GM23338 (cell line): Measurements from ENCODE around the gene STXBP5. TPM values are rescaled to one million over a fixed set of nuclear protein-coding genes. Genes with fewer than 3 reads are reported as not detected.

ENCODE experiments used
- ATAC-seq: fragments of 200-7000 bp; cut with Tn5 transposase; 3 replicates; pipeline ENCODE4 v1.9.1; 2020
- DNase-seq: peaks from one replicate; pipeline ENCODE4 v3.0.0-alpha.2; 2015; ENCODE audit warnings: low spot score
- H2AFZ ChIP-seq: fragments of 200-600 bp; sonication (generic); 2 replicates; pipeline ENCODE4 v1.8.0; 2016; ENCODE audit warnings: antibody characterized with exemption, mild to moderate bottlenecking, moderate library complexity
- H3F3A ChIP-seq: fragments of 200-600 bp; sonication (generic); replicated peaks from 2 replicates; pipeline ENCODE4 v1.8.0; 2017; ENCODE audit warnings: antibody characterized with exemption, mixed run types, low read depth
- H3K27ac ChIP-seq: fragments of 200-600 bp; sonication (generic); 2 replicates; pipeline ENCODE4 v1.6.1; 2016; ENCODE audit warnings: low read depth
- H3K27me3 ChIP-seq: fragments of 200-600 bp; sonication (generic); 2 replicates; pipeline ENCODE4 v1.8.0; 2016; ENCODE audit warnings: mild to moderate bottlenecking, mixed run types, moderate library complexity; ENCODE audit not compliant: insufficient read depth
- H3K36me3 ChIP-seq: fragments of 200-600 bp; sonication (generic); 2 replicates; pipeline ENCODE4 v1.8.0; 2016; ENCODE audit warnings: mild to moderate bottlenecking; ENCODE audit not compliant: insufficient read depth
- H3K4me1 ChIP-seq: fragments of 200-600 bp; sonication (generic); 2 replicates; pipeline ENCODE4 v1.8.0; 2016; ENCODE audit warnings: mild to moderate bottlenecking, moderate library complexity; ENCODE audit not compliant: insufficient read depth
- H3K4me2 ChIP-seq: fragments of 200-600 bp; sonication (generic); 2 replicates; pipeline ENCODE4 v1.7.1; 2017; ENCODE audit warnings: mixed run types
- H3K4me3 ChIP-seq: fragments of 200-600 bp; sonication (generic); 2 replicates; pipeline ENCODE4 v1.6.1; 2016; ENCODE audit warnings: mixed run types
- H3K79me2 ChIP-seq: fragments of 200-600 bp; sonication (generic); replicated peaks from 2 replicates; pipeline ENCODE4 v1.8.0; 2017; ENCODE audit warnings: mild to moderate bottlenecking; ENCODE audit not compliant: insufficient read depth
- H3K9me2 ChIP-seq: fragments of 200-600 bp; sonication (generic); 2 replicates; pipeline ENCODE4 v1.8.0; 2017; ENCODE audit not compliant: insufficient read depth
- H4K20me1 ChIP-seq: fragments of 200-600 bp; sonication (generic); replicated peaks from 2 replicates; pipeline ENCODE4 v1.8.0; 2017; ENCODE audit warnings: mild to moderate bottlenecking; ENCODE audit not compliant: insufficient read depth
- H3K27ac Mint-ChIP-seq: 2 replicates; pipeline ENCODE4 v1.8.0; 2020; ENCODE audit warnings: inconsistent platforms, mild to moderate bottlenecking, moderate library complexity, mixed read lengths
- H3K27me3 Mint-ChIP-seq: 3 replicates; pipeline ENCODE4 v1.8.0; 2022; ENCODE audit warnings: low read depth, mild to moderate bottlenecking, moderate library complexity, mixed read lengths, inconsistent platforms; ENCODE audit not compliant: insufficient read depth, poor library complexity
- H3K36me3 Mint-ChIP-seq: 3 replicates; pipeline ENCODE4 v1.8.0; 2021; ENCODE audit warnings: low read depth, mild to moderate bottlenecking, inconsistent platforms, moderate library complexity, mixed read lengths
- H3K4me1 Mint-ChIP-seq: 3 replicates; pipeline ENCODE4 v1.8.0; 2020; ENCODE audit warnings: mild to moderate bottlenecking, inconsistent platforms, mixed read lengths
- H3K4me3 Mint-ChIP-seq: 3 replicates; pipeline ENCODE4 v1.8.0; 2021; ENCODE audit warnings: moderate library complexity, mild to moderate bottlenecking, inconsistent platforms, mixed read lengths
- H3K9me3 Mint-ChIP-seq: 3 replicates; pipeline ENCODE4 v1.8.0; 2020; ENCODE audit warnings: moderate library complexity, mild to moderate bottlenecking, inconsistent platforms, mixed read lengths
- CREB1 ChIP-seq: fragments of 250-450 bp; sonication (Bioruptor Pico); IDR thresholded peaks from 2 replicates; pipeline ENCODE4 v1.5.0; 2020; ENCODE audit warnings: low read depth, mild to moderate bottlenecking, moderate library complexity
- CTCF ChIP-seq, 2 experiments: fragments of 200-600 bp in 1 of 2; sonication (generic) in 1 of 2; conservative IDR thresholded peaks; 2 replicates each; pipeline versions ENCODE4 v1.5.1 to v1.6.1; 2016 to 2017; ENCODE audit warnings: antibody characterized with exemption in 2 of 2, low read depth in 2 of 2, mild to moderate bottlenecking in 2 of 2, moderate library complexity in 1 of 2
- ETS1 ChIP-seq: IDR thresholded peaks from 2 replicates; pipeline ENCODE4 v1.6.1; 2016; ENCODE audit warnings: antibody characterized with exemption
- EZH2 ChIP-seq: fragments of 200-600 bp; sonication (generic); IDR thresholded peaks from one replicate; pipeline ENCODE4 v1.8.0; 2017; ENCODE audit warnings: antibody characterized with exemption, mild to moderate bottlenecking, low read depth; ENCODE audit not compliant: unreplicated experiment
- EZH2phosphoT487 ChIP-seq: fragments of 200-600 bp; sonication (generic); IDR thresholded peaks from one replicate; pipeline ENCODE4 v1.8.1; 2018; ENCODE audit warnings: antibody characterized with exemption; ENCODE audit not compliant: unreplicated experiment
- NANOG ChIP-seq: IDR thresholded peaks from 2 replicates; pipeline ENCODE4 v1.6.1; 2016; ENCODE audit warnings: antibody characterized with exemption, borderline replicate concordance
- POLR2AphosphoS5 ChIP-seq: IDR thresholded peaks from 2 replicates; pipeline ENCODE4 v1.6.1; 2016; ENCODE audit warnings: antibody characterized with exemption, low read depth
- STAT1 ChIP-seq: IDR thresholded peaks from one replicate; pipeline ENCODE4 v1.6.1; 2016; ENCODE audit warnings: antibody characterized with exemption; ENCODE audit not compliant: unreplicated experiment
- ZNF114 ChIP-seq: fragments of 250-450 bp; sonication (Bioruptor Pico); IDR thresholded peaks from 2 replicates; pipeline ENCODE4 v1.5.0; 2020; ENCODE audit warnings: mild to moderate bottlenecking, moderate library complexity
- ZNF331 ChIP-seq: fragments of 250-450 bp; sonication (Bioruptor Pico); IDR thresholded peaks from 2 replicates; pipeline ENCODE4 v1.5.0; 2020; ENCODE audit warnings: low read depth, mild to moderate bottlenecking, moderate library complexity
- polyA plus RNA-seq: library from polyadenylated mRNA; unstranded; fragments of >200 nt; fragmentation: Nextera tagmentation; extraction: Ambion mirVana; gene quantifications from 2 replicates; pipeline ENCODE4 v1.2.1, GENCODE V29; 2016
- total RNA-seq: library from RNA; depleted of rRNA; stranded (reverse); fragments of >200 nt; shearing (Covaris generic); gene quantifications from 2 replicates; pipeline ENCODE4 v1.2.3, GENCODE V29; 2014
- TF ChIP-seq, protein P1 (sequence below): fragments of 250-450 bp; sonication (Bioruptor Pico); IDR thresholded peaks from 2 replicates; pipeline ENCODE4 v1.5.0; 2020; ENCODE audit warnings: mild to moderate bottlenecking, moderate library complexity
- TF ChIP-seq, protein P2 (sequence below): IDR thresholded peaks from one replicate; pipeline ENCODE4 v1.6.1; 2018; ENCODE audit warnings: antibody characterized with exemption; ENCODE audit not compliant: unreplicated experiment

STXBP5 gene
- total and polyA plus RNA-seq, 2 experiments from 2014 or later: 3.9 to 17.8 TPM

DNA sequence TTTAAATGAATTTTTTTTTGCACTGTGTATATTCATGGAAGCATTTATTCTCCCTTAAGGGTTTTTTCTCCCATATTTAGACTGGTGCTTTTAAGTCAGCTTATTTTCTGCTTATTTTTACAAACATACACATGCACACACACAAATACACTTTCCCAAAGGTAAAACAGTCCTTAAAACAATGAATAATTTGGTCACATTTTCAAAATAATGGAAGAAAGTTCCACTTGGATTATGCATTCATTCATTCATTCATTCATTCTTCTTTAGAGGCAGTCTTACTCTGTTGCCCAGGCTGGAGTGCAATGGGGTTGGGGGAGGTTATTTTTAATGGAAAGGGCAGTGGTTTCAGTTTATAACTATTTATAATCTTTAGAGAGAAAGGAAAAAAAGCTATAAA lies 69.8 kb downstream of the STXBP5 start (continued):
- TF ChIP-seq ETS1: no peak

GRCh38 chr6:147274776-147275175 lies 70.6 kb downstream of the STXBP5 start:
- TF ChIP-seq ZNF114 (no peak), EZH2 (no peak), EZH2phosphoT487 (no peak), ZNF331 (CRISPR knock-in tag) (no peak), CREB1 (CRISPR knock-in tag) (no peak), ETS1 (no peak), NANOG (no peak), CTCF (conservative IDR thresholded peaks at IDR 0.05; ENCODE audit: low read depth in 2 of 2) (no peak), STAT1 (no peak), POLR2AphosphoS5 (no peak)
- TF ChIP-seq, protein P1, sequence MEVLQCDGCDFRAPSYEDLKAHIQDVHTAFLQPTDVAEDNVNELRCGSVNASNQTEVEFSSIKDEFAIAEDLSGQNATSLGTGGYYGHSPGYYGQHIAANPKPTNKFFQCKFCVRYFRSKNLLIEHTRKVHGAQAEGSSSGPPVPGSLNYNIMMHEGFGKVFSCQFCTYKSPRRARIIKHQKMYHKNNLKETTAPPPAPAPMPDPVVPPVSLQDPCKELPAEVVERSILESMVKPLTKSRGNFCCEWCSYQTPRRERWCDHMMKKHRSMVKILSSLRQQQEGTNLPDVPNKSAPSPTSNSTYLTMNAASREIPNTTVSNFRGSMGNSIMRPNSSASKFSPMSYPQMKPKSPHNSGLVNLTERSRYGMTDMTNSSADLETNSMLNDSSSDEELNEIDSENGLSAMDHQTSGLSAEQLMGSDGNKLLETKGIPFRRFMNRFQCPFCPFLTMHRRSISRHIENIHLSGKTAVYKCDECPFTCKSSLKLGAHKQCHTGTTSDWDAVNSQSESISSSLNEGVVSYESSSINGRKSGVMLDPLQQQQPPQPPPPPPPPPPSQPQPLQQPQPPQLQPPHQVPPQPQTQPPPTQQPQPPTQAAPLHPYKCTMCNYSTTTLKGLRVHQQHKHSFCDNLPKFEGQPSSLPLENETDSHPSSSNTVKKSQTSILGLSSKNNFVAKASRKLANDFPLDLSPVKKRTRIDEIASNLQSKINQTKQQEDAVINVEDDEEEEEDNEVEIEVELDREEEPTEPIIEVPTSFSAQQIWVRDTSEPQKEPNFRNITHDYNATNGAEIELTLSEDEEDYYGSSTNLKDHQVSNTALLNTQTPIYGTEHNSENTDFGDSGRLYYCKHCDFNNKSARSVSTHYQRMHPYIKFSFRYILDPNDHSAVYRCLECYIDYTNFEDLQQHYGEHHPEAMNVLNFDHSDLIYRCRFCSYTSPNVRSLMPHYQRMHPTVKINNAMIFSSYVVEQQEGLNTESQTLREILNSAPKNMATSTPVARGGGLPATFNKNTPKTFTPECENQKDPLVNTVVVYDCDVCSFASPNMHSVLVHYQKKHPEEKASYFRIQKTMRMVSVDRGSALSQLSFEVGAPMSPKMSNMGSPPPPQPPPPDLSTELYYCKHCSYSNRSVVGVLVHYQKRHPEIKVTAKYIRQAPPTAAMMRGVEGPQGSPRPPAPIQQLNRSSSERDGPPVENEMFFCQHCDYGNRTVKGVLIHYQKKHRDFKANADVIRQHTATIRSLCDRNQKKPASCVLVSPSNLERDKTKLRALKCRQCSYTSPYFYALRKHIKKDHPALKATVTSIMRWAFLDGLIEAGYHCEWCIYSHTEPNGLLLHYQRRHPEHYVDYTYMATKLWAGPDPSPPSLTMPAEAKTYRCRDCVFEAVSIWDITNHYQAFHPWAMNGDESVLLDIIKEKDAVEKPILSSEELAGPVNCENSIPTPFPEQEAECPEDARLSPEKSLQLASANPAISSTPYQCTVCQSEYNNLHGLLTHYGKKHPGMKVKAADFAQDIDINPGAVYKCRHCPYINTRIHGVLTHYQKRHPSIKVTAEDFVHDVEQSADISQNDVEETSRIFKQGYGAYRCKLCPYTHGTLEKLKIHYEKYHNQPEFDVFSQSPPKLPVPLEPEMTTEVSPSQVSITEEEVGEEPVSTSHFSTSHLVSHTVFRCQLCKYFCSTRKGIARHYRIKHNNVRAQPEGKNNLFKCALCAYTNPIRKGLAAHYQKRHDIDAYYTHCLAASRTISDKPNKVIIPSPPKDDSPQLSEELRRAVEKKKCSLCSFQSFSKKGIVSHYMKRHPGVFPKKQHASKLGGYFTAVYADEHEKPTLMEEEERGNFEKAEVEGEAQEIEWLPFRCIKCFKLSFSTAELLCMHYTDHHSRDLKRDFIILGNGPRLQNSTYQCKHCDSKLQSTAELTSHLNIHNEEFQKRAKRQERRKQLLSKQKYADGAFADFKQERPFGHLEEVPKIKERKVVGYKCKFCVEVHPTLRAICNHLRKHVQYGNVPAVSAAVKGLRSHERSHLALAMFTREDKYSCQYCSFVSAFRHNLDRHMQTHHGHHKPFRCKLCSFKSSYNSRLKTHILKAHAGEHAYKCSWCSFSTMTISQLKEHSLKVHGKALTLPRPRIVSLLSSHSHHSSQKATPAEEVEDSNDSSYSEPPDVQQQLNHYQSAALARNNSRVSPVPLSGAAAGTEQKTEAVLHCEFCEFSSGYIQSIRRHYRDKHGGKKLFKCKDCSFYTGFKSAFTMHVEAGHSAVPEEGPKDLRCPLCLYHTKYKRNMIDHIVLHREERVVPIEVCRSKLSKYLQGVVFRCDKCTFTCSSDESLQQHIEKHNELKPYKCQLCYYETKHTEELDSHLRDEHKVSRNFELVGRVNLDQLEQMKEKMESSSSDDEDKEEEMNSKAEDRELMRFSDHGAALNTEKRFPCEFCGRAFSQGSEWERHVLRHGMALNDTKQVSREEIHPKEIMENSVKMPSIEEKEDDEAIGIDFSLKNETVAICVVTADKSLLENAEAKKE (CRISPR knock-in tag): no peak
- TF ChIP-seq, protein P2, sequence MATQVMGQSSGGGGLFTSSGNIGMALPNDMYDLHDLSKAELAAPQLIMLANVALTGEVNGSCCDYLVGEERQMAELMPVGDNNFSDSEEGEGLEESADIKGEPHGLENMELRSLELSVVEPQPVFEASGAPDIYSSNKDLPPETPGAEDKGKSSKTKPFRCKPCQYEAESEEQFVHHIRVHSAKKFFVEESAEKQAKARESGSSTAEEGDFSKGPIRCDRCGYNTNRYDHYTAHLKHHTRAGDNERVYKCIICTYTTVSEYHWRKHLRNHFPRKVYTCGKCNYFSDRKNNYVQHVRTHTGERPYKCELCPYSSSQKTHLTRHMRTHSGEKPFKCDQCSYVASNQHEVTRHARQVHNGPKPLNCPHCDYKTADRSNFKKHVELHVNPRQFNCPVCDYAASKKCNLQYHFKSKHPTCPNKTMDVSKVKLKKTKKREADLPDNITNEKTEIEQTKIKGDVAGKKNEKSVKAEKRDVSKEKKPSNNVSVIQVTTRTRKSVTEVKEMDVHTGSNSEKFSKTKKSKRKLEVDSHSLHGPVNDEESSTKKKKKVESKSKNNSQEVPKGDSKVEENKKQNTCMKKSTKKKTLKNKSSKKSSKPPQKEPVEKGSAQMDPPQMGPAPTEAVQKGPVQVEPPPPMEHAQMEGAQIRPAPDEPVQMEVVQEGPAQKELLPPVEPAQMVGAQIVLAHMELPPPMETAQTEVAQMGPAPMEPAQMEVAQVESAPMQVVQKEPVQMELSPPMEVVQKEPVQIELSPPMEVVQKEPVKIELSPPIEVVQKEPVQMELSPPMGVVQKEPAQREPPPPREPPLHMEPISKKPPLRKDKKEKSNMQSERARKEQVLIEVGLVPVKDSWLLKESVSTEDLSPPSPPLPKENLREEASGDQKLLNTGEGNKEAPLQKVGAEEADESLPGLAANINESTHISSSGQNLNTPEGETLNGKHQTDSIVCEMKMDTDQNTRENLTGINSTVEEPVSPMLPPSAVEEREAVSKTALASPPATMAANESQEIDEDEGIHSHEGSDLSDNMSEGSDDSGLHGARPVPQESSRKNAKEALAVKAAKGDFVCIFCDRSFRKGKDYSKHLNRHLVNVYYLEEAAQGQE: no peak
- Histone ChIP-seq H3F3A (no peaks in the 10 kb centered on the region), H3K4me2 (no peak overlapping the region), H3K4me1 (no peaks in the 10 kb centered on the region), H3K9me2 (no peaks in the 10 kb centered on the region), H3K27me3 (no peaks in the 10 kb centered on the region), H3K36me3 (peaks cover 9% of the 10 kb centered on the region; the same call in 1 of the 2 replicates), H3K4me3 (no peak overlapping the region), H3K27ac (no peak overlapping the region), H2AFZ (no peak overlapping the region), H4K20me1 (no peaks in the 10 kb centered on the region; the same call in 1 of the 2 replicates), H3K79me2 (no peaks in the 10 kb centered on the region)
- H3K4me1 Mint-ChIP-seq: no peaks in the 10 kb centered on the region
- no peak overlapping the region for H3K27ac Mint-ChIP-seq
- no peak overlapping the region for H3K4me3 Mint-ChIP-seq
- H3K36me3 Mint-ChIP-seq: peaks cover 33% of the 10 kb centered on the region
- H3K27me3 Mint-ChIP-seq: no peaks in the 10 kb centered on the region
- DNase-seq (no peak), ATAC-seq (no peak)
- 0 out of 3 replicates have a peak, but pooled peaks cover 2% of the 10 kb centered on the region for H3K9me3 Mint-ChIP-seq
